HEK293 (cell line): ENCODE measurements around the gene MALAT1.
A peak's percentile ranks its signal among the peaks of the same experiment; 100 is the strongest.

Experiments
- BCL11B ChIP-seq: fragments of 450-650 bp; formaldehyde crosslinking; IDR thresholded peaks from 2 replicates; pipeline ENCODE4 v1.5.1; 2016; ENCODE audit warnings: low read depth, missing biosample characterization, missing genetic modification characterization
- HOXA7 ChIP-seq: sonication (generic); formaldehyde crosslinking; IDR thresholded peaks from 2 replicates; pipeline ENCODE4 v1.8.1; 2022; ENCODE audit warnings: missing genetic modification reagents, borderline replicate concordance
- KLF16 ChIP-seq: fragments of 450-650 bp; formaldehyde crosslinking; IDR thresholded peaks from 2 replicates; pipeline ENCODE4 v1.5.1; 2017; ENCODE audit warnings: missing biosample characterization, missing genetic modification characterization
- PRDM2 ChIP-seq: fragments of 450-650 bp; formaldehyde crosslinking; IDR thresholded peaks from 2 replicates; pipeline ENCODE4 v1.5.1; 2016; ENCODE audit warnings: missing biosample characterization, missing genetic modification characterization, borderline replicate concordance
- TSHZ1 ChIP-seq: fragments of 450-650 bp; formaldehyde crosslinking; IDR thresholded peaks from 2 replicates; pipeline ENCODE4 v1.5.1; 2016; ENCODE audit warnings: missing biosample characterization, missing genetic modification characterization, borderline replicate concordance
- ZFP3 ChIP-seq: fragments of 450-650 bp; formaldehyde crosslinking; IDR thresholded peaks from 2 replicates; pipeline ENCODE4 v1.5.1; 2016; ENCODE audit warnings: low read depth, missing biosample characterization, missing genetic modification characterization
- ZNF112 ChIP-seq: fragments of 450-650 bp; formaldehyde crosslinking; IDR thresholded peaks from 2 replicates; pipeline ENCODE4 v1.5.0; 2017; ENCODE audit warnings: missing biosample characterization, missing genetic modification characterization
- ZNF121 ChIP-seq: fragments of 450-650 bp; formaldehyde crosslinking; IDR thresholded peaks from 2 replicates; pipeline ENCODE4 v1.5.1; 2016; ENCODE audit warnings: missing biosample characterization, missing genetic modification characterization
- ZNF132 ChIP-seq: fragments of 450-650 bp; formaldehyde crosslinking; IDR thresholded peaks from 2 replicates; pipeline ENCODE4 v1.5.1; 2017; ENCODE audit warnings: missing biosample characterization, missing genetic modification characterization, borderline replicate concordance
- ZNF140 ChIP-seq: fragments of 450-650 bp; formaldehyde crosslinking; IDR thresholded peaks from 2 replicates; pipeline ENCODE4 v1.5.1; 2016; ENCODE audit warnings: missing biosample characterization, missing genetic modification characterization
- ZNF2 ChIP-seq: fragments of 450-650 bp; formaldehyde crosslinking; IDR thresholded peaks from 2 replicates; pipeline ENCODE4 v1.5.1; 2016; ENCODE audit warnings: missing biosample characterization, missing genetic modification characterization
- ZNF202 ChIP-seq: fragments of 450-650 bp; formaldehyde crosslinking; IDR thresholded peaks from 2 replicates; pipeline ENCODE4 v1.5.1; 2016; ENCODE audit warnings: missing biosample characterization, missing genetic modification characterization, borderline replicate concordance
- ZNF221 ChIP-seq: fragments of 450-650 bp; formaldehyde crosslinking; IDR thresholded peaks from 2 replicates; pipeline ENCODE4 v1.5.1; 2017; ENCODE audit warnings: missing biosample characterization, missing genetic modification characterization, borderline replicate concordance
- ZNF335 ChIP-seq: fragments of 450-650 bp; formaldehyde crosslinking; conservative IDR thresholded peaks from 2 replicates; pipeline ENCODE4 v1.5.1; 2016; ENCODE audit warnings: missing biosample characterization, missing genetic modification characterization
- ZNF404 ChIP-seq: fragments of 450-650 bp; formaldehyde crosslinking; IDR thresholded peaks from 2 replicates; pipeline ENCODE4 v1.5.1; 2017; ENCODE audit warnings: missing biosample characterization, missing genetic modification characterization
- ZNF514 ChIP-seq: fragments of 450-650 bp; formaldehyde crosslinking; IDR thresholded peaks from 2 replicates; pipeline ENCODE4 v1.5.1; 2016; ENCODE audit warnings: missing biosample characterization, missing genetic modification characterization
- ZNF768 ChIP-seq: fragments of 450-650 bp; formaldehyde crosslinking; IDR thresholded peaks from 2 replicates; pipeline ENCODE4 v1.5.1; 2018; ENCODE audit warnings: missing biosample characterization, mild to moderate bottlenecking, missing genetic modification characterization
- ZNF785 ChIP-seq: fragments of 450-650 bp; formaldehyde crosslinking; IDR thresholded peaks from 2 replicates; pipeline ENCODE4 v1.5.1; 2016; ENCODE audit warnings: missing biosample characterization, missing genetic modification characterization
- ZNF843 ChIP-seq: fragments of 450-650 bp; formaldehyde crosslinking; IDR thresholded peaks from 2 replicates; pipeline ENCODE4 v1.5.1; 2016; ENCODE audit warnings: missing biosample characterization, missing genetic modification characterization
- ZSCAN16 ChIP-seq: fragments of 450-650 bp; formaldehyde crosslinking; IDR thresholded peaks from 2 replicates; pipeline ENCODE4 v1.5.1; 2016; ENCODE audit warnings: missing biosample characterization, missing genetic modification characterization
- TF ChIP-seq, protein P1 (sequence below): sonication (generic); formaldehyde crosslinking; IDR thresholded peaks from 2 replicates; pipeline ENCODE4 v1.8.1; 2022; ENCODE audit warnings: mild to moderate bottlenecking, moderate library complexity, missing genetic modification reagents
- TF ChIP-seq, protein P2 (sequence below): fragments of 450-650 bp; formaldehyde crosslinking; IDR thresholded peaks from 2 replicates; pipeline ENCODE4 v1.5.1; 2016; ENCODE audit warnings: missing biosample characterization, missing genetic modification characterization
- TF ChIP-seq, protein P3 (sequence below): fragments of 450-650 bp; formaldehyde crosslinking; IDR thresholded peaks from 2 replicates; pipeline ENCODE4 v1.5.1; 2017; ENCODE audit warnings: missing biosample characterization, missing genetic modification characterization

The MALAT1 gene

DNA sequence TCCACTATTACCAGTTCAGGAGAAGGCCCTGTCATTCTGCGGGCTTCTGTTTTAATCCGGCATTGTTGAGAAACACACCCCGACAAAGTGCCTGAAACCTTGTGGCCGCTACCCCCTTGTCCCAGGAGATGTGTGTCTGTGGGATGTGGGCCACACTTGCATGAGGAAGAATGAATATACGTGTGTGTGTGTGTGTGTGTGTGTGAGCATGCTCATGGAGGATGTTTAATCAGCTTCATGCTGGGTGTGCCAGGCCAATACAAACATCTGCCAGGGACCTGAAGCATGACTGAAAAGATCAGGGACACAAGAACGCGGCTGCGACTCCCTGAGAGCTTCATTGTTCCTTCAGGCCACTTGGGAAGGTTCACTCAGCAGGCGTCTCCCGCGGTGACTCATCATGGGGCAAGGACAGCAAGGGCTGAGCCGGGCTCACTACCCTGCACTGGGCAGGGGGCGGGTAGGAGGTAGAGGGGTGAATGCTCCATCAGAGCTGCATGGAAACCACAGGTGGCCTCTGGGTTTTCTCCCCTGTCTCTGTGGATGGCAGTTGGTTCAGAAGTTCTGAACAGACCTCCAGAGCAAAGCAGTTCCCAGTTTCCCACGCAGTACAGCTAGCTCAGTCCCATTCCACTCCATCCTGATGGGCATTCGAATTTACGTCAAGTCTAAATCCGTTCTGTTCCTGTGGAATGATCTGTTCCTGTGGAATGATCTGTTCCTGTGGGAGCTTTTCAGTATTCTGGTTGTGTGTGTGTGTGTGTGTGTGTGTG lies 7.0 kb upstream of the MALAT1 start (continued):
- TF ChIP-seq ZNF221 (tag by site-specific recombination) (no peak), PRDM2 (tag by site-specific recombination) (no peak), ZNF335 (tag by site-specific recombination) (peak; percentile 64), ZFP3 (tag by site-specific recombination) (no peak), BCL11B (0 out of 2 replicates have a peak, but pooled peaks have one; percentile 31), ZNF843 (tag by site-specific recombination) (peak; percentile 45; the same call in 1 of the 2 replicates), ZNF121 (tag by site-specific recombination) (no peak), KLF16 (tag by site-specific recombination) (no peak; the same call in 1 of the 2 replicates), ZNF785 (tag by site-specific recombination) (no peak), ZNF404 (tag by site-specific recombination) (no peak), ZSCAN16 (tag by site-specific recombination) (no peak), HOXA7 (CRISPR knock-in tag) (no peak), ZNF140 (tag by site-specific recombination) (no peak), ZNF514 (tag by site-specific recombination) (no peak), TSHZ1 (tag by site-specific recombination) (no peak), ZNF202 (tag by site-specific recombination) (no peak), ZNF768 (tag by site-specific recombination) (no peak), ZNF2 (tag by site-specific recombination) (0 out of 2 replicates have a peak, but pooled peaks have one; percentile 33), ZNF112 (tag by site-specific recombination) (no peak), ZNF132 (no peak)
- TF ChIP-seq, protein P1, sequence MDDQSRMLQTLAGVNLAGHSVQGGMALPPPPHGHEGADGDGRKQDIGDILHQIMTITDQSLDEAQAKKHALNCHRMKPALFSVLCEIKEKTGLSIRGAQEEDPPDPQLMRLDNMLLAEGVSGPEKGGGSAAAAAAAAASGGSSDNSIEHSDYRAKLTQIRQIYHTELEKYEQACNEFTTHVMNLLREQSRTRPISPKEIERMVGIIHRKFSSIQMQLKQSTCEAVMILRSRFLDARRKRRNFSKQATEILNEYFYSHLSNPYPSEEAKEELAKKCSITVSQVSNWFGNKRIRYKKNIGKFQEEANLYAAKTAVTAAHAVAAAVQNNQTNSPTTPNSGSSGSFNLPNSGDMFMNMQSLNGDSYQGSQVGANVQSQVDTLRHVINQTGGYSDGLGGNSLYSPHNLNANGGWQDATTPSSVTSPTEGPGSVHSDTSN = no peak
- TF ChIP-seq, protein P2, sequence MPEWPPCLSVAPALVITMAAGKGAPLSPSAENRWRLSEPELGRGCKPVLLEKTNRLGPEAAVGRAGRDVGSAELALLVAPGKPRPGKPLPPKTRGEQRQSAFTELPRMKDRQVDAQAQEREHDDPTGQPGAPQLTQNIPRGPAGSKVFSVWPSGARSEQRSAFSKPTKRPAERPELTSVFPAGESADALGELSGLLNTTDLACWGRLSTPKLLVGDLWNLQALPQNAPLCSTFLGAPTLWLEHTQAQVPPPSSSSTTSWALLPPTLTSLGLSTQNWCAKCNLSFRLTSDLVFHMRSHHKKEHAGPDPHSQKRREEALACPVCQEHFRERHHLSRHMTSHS (tag by site-specific recombination) = no peak
- TF ChIP-seq, protein P3, sequence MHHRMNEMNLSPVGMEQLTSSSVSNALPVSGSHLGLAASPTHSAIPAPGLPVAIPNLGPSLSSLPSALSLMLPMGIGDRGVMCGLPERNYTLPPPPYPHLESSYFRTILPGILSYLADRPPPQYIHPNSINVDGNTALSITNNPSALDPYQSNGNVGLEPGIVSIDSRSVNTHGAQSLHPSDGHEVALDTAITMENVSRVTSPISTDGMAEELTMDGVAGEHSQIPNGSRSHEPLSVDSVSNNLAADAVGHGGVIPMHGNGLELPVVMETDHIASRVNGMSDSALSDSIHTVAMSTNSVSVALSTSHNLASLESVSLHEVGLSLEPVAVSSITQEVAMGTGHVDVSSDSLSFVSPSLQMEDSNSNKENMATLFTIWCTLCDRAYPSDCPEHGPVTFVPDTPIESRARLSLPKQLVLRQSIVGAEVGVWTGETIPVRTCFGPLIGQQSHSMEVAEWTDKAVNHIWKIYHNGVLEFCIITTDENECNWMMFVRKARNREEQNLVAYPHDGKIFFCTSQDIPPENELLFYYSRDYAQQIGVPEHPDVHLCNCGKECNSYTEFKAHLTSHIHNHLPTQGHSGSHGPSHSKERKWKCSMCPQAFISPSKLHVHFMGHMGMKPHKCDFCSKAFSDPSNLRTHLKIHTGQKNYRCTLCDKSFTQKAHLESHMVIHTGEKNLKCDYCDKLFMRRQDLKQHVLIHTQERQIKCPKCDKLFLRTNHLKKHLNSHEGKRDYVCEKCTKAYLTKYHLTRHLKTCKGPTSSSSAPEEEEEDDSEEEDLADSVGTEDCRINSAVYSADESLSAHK (tag by site-specific recombination) = no peak
